GM19351 (cell line): ENCODE results near the gene TRIOBP.

Experiments
- ATAC-seq: cut with Tn5 transposase; IDR thresholded peaks from one replicate; pipeline ENCODE4 v1.9.1; 2021; ENCODE audit warnings: mild to moderate bottlenecking, moderate library complexity; ENCODE audit not compliant: unreplicated experiment

The TRIOBP gene

GRCh38 chr22:37669586-37669985 lies 27.3 kb upstream of the TRIOBP start:
- ATAC-seq = no peak

GRCh38 chr22:37672206-37672919 lies 24.5 kb upstream of the TRIOBP start:
- ATAC-seq = no peak

DNA sequence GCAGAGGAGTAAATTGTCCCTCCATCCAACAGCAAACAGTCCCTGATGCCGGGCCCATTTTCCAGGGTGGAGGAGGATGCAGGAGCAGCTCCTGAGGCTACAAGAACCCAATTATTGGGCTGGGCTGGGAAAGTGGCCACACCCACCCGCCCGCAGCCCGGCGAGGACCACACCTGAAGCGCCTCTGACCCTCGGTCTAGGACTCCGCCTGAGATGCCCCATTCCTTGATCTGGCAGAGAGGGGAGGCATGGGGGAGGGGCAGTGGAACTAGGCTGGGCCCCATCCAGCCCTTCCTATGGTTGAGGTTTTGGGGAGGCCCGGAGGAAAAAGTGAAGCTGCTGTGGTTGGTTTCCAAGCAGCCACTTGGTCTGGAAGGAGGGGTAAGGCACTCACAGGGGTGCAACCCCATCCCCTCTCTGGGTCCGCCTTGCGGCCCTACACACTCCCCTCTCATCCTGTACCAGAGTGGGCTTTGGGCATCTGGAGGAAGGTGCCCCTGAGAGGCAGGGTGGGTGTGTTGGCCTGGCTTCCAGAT lies 23.9 kb upstream of the TRIOBP start:
- ATAC-seq = no peak

- ATAC-seq = no peak
These were observed 22.6 kb upstream of the TRIOBP start for GRCh38 chr22:37674248-37674647.

DNA sequence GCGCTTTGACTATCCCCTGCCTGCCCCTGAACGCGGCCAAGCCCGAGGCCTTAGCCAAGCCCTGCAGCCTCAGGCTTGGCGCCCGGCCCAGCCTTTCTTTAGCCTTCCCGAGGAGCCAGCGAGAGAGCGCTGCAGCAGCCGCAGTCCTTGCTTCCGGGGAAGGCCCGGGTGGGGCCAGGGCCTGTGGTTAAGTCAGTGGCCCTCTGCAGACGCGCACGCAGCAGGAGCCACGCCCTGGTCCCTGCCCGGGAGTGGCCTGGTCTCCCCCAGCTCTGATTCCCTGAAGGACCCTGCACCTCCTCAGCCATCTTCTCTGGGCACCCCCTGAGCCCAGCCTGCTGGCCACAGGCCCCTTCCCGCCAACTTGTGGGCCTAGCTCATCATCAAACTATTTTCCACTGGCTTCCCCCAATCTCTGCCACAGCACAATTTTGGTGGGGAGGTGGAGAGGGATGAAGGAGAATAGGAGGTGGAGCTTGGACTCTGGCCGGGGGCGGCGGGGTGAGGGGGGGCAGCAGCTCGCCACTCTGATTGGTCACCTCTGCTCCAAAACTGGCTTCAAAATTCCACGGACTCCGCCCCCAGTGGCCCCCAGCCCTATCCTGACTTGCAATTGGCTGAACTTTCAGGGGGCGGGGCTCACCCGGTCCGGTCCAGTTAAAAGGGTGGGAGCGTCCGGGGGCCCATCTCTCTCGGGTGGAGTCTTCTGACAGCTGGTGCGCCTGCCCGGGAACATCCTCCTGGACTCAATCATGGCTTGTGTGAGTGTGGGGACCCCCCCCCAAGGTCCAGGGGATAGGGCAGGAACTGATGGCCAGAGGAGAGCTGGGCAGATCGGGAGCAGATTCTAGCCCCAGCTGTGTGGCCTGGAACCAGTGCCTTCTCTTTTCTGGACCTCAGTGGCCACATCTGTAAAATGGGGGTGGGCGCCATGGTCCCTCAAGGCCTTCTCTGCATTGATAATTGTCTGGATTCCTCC lies 21.6 kb upstream of the TRIOBP start, which contains the start of gene LGALS1:
TSS of gene LGALS1 (plus strand) at position 686 of the 979 bp plus-strand sequence. CDS start at position 753, 67 bp downstream.
- ATAC-seq = peak; percentile 53

DNA sequence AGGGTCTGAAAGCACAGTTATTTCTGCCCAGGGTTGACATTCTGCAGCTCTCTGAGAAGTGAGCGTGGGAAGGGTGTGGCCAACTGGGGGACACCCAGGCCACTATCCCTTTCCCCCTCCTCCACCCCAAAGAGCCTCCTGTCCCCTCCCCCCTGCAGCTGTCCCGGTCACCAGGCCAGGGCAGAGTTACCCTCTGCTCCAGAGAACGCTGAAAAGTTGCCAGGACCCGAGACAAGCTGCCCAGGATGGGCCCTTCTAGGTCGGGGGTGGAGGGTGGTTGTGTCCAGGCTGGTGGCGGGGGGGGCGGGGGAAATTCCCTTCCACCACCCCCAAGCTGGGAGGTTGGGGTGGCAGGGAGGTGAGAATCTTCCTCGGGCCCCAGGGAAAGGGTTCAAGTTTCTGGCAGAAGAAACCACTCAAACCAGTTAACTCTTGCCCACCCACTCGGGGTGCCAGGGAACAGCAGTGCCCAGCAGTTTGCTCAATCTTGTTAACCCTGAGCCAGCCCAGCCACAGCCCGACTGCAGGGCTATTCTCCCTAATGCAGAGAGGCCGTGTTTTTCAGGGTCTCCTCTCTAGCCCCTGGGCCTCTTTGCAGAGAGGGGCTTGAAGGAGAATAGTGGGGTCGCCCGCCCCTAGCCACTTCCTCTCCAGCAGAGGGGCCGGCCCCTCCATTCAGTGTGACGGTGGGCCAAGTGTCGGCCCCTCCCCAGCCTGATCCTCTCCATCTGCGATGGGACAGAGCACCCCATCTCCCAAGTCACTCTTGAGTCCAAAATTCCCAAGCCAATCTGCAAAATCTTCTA lies 20.7 kb upstream of the TRIOBP start:
- ATAC-seq = no peak

- peak; percentile 53 for ATAC-seq
These were observed 19.9 kb upstream of the TRIOBP start for GRCh38 chr22:37676736-37677492.

DNA sequence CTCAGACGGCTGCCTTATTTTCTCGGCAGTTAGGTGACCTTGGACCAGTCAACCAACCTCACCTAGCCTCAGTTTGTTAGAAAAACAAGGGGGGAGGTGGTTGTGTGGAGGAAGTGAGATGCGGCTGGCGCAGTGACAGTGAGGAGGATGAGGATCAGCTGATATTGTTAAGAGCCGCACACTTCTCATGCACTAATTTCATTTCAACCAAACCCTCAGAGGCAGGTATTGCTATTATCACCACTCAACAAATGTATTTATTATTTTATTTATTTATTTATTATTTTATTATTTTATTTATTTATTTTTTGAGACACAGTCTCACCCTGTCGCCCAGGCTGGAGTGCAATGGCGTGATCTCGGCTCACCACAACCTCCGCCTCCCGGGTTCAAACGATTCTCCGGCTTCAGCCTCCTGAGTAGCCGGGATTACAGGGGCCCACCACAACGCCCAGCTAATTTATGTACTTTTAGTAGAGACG lies 19.3 kb upstream of the TRIOBP start:
- ATAC-seq = peak; percentile 13

DNA sequence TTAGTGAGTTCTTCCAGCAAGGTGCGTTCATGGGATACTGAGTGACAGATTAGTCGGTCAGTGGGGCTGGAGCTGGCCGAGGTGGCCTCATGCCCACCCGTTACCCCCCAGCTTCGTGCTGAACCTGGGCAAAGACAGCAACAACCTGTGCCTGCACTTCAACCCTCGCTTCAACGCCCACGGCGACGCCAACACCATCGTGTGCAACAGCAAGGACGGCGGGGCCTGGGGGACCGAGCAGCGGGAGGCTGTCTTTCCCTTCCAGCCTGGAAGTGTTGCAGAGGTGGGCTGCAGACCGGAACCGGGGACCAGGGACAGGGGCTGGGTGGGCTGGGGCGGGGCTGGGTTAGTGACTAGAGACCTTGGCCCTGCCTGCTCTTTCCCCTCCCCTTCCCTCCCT lies 18.5 kb upstream of the TRIOBP start:
- ATAC-seq = no peak

DNA sequence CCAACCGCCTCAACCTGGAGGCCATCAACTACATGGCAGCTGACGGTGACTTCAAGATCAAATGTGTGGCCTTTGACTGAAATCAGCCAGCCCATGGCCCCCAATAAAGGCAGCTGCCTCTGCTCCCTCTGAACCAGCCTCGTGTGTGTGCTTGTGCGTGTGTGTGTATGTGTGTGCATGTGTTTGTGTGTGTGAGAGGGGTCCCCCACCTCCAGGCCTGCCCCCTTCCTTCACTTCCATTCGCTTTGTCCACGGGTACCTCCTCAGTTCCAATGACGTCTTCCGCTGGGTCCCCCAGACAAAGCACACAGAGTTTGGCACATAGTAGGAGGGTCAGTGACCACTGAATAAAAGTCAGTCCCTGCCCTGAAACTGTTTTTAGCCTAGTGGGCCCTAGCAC lies 17.2 kb upstream of the TRIOBP start:
- ATAC-seq = no peak

- ATAC-seq = no peak
These were observed 16.5 kb upstream of the TRIOBP start for GRCh38 chr22:37680191-37680851.

GRCh38 chr22:37681001-37681424 lies 15.8 kb upstream of the TRIOBP start:
- ATAC-seq = no peak

- ATAC-seq = no peak
These were observed 15.2 kb upstream of the TRIOBP start for GRCh38 chr22:37681556-37682049.

DNA sequence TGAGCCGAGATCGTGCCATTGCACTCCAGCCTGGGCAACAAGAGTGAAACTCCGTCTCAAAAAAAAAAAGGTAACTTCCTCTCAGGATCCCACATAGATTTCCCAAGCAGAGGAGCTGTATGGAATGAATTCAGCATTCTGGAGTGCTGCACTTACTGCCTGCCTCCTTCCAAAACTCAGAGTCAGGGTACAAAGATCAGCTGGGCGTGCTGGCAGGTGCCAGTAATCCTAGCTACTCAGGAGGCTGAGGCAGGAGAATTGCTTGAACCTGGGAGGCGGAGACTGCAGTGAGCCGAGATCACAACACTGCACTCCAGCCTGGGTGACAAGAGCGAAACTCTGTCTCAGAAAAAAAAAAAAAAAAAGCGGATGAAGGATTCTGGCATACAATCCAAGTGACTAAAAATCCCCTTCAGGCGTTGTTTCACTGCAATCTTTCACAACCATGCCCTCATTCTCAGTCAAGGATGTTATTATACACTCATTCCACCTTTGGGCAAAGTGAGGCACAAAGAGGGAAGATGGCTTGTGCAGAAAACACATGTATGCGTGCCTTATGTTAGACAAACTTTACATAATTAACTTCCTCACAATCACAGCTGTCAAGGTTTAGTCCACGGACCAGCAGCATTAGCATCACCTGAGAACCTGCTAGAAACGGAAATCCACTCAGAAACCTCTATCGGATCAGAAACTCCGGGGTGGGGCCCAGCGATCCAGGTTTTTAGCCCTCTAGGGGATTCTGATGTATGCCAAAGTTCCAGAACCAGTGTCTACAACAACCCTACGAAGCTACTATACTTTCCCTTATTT lies 11.8 kb upstream of the TRIOBP start:
- no peak for ATAC-seq

DNA sequence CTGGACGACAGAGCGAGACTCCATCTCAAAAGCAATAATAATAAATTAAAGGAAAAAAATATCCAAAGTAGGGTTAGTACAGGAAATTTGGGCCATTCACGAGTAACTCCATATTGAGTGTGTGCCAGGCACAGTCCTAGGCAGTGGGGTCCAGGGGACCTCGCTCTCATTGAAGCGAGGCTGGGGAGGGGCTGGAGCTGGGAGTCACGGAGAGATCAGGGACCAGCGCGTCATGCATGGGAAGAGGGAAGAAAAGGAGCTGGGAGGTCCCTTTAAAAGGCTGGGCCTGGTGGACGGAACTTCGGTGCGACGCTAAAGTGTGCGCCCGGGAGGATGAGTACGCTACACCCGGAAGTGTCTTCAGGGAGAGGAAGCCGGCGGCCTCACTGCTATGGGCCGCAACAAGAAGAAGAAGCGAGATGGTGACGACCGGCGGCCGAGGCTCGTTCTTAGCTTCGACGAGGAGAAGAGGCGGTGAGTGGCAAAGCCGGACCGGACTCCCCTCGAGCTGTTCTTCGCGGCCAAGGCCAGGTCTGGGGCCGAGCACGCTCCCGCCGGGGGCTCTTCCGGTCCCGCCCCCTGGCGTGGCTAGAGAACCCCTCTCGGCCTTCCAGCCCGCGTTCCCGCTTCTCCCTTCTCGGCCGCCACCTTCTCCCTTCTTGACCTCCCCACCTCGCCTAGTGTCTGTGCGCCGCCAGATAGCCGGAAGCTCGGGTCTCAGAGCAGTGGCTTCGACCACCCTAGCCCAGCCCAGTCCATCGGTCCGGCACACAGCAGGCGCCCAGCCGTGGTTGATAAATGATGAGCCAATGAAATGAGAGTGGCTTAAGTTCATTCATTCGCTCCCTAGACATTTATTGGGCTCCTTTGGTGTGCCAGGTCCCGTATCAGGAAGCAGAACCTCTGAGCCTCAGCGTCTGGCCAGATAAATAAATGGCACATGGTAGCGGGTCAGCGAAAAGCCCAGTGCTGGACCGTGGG lies 10.6 kb upstream of the TRIOBP start, which contains the start of gene NOL12:
TSS of gene NOL12 (plus strand) at position 342 of the 981 bp plus-strand sequence. CDS start at position 392, 50 bp downstream.
- peak; percentile 73 for ATAC-seq

GRCh38 chr22:37690407-37690806 lies 6.4 kb upstream of the TRIOBP start:
- no peak for ATAC-seq
